VCaP (cell line): Measurements from ENCODE around the gene CFAP91.

ENCODE experiments used
- H3K27ac ChIP-seq: fragments of 450-650 bp; 2 replicates; pipeline ENCODE4 v1.5.1; 2017
- CTCF ChIP-seq: fragments of 450-650 bp; conservative IDR thresholded peaks from 2 replicates; pipeline ENCODE4 v1.5.1; 2017; ENCODE audit warnings: mild to moderate bottlenecking, moderate library complexity

Gene CFAP91

GRCh38 chr3:119733812-119734211 is 31.0 kb downstream of the CFAP91 start:
- TF ChIP-seq CTCF, result no peak
- H3K27ac ChIP-seq, result no peak overlapping the region

- H3K27ac ChIP-seq, result no peak overlapping the region
- TF ChIP-seq CTCF, result no peak
These were observed 35.9 kb downstream of the CFAP91 start for GRCh38 chr3:119738741-119739140.

- no peak for TF ChIP-seq CTCF
- H3K27ac ChIP-seq, result no peak overlapping the region
These were observed 39.1 kb downstream of the CFAP91 start for GRCh38 chr3:119741657-119742590.

GRCh38 chr3:119743921-119744320 is 41.1 kb downstream of the CFAP91 start:
- no peak for TF ChIP-seq CTCF
- no peak overlapping the region for H3K27ac ChIP-seq

- H3K27ac ChIP-seq, result no peak overlapping the region
- no peak for TF ChIP-seq CTCF
These were observed 43.1 kb downstream of the CFAP91 start for GRCh38 chr3:119745942-119746341.

- H3K27ac ChIP-seq, result no peak overlapping the region
- TF ChIP-seq CTCF, result no peak
These were observed 43.6 kb downstream of the CFAP91 start for GRCh38 chr3:119746423-119746822.

- TF ChIP-seq CTCF, result no peak
- H3K27ac ChIP-seq, result no peak overlapping the region
These were observed 44.5 kb downstream of the CFAP91 start for GRCh38 chr3:119747357-119747756.
